ENCODE data around the gene PPP1CC.

- TF ChIP-seq CTCF (IDR thresholded peaks at IDR 0.05) (no peak), E2F4 (CRISPR knock-in tag; IDR thresholded peaks at IDR 0.05; ENCODE audit: borderline replicate concordance, low read depth) (no peak), FOXP1 (CRISPR knock-in tag; IDR thresholded peaks at IDR 0.05; ENCODE audit: borderline replicate concordance) (no peak), ZNF416 (CRISPR knock-in tag; IDR thresholded peaks at IDR 0.05) (no peak), SMAD3 (CRISPR knock-in tag; IDR thresholded peaks at IDR 0.05; ENCODE audit: borderline replicate concordance) (no peak), ZNF263 (CRISPR knock-in tag; IDR thresholded peaks at IDR 0.05; ENCODE audit: low read depth) (no peak), ZNF121 (CRISPR knock-in tag; IDR thresholded peaks at IDR 0.05) (no peak), MAX (CRISPR knock-in tag; IDR thresholded peaks at IDR 0.05) (no peak)
- TF ChIP-seq, protein P1, sequence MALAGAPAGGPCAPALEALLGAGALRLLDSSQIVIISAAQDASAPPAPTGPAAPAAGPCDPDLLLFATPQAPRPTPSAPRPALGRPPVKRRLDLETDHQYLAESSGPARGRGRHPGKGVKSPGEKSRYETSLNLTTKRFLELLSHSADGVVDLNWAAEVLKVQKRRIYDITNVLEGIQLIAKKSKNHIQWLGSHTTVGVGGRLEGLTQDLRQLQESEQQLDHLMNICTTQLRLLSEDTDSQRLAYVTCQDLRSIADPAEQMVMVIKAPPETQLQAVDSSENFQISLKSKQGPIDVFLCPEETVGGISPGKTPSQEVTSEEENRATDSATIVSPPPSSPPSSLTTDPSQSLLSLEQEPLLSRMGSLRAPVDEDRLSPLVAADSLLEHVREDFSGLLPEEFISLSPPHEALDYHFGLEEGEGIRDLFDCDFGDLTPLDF (CRISPR knock-in tag; IDR thresholded peaks at IDR 0.05), result no peak
- TF ChIP-seq, protein P2, sequence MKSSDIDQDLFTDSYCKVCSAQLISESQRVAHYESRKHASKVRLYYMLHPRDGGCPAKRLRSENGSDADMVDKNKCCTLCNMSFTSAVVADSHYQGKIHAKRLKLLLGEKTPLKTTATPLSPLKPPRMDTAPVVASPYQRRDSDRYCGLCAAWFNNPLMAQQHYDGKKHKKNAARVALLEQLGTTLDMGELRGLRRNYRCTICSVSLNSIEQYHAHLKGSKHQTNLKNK (CRISPR knock-in tag; IDR thresholded peaks at IDR 0.05), result no peak
- TF ChIP-seq, protein P3, sequence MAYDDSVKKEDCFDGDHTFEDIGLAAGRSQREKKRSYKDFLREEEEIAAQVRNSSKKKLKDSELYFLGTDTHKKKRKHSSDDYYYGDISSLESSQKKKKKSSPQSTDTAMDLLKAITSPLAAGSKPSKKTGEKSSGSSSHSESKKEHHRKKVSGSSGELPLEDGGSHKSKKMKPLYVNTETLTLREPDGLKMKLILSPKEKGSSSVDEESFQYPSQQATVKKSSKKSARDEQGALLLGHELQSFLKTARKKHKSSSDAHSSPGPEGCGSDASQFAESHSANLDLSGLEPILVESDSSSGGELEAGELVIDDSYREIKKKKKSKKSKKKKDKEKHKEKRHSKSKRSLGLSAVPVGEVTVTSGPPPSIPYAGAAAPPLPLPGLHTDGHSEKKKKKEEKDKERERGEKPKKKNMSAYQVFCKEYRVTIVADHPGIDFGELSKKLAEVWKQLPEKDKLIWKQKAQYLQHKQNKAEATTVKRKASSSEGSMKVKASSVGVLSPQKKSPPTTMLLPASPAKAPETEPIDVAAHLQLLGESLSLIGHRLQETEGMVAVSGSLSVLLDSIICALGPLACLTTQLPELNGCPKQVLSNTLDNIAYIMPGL (CRISPR knock-in tag; IDR thresholded peaks at IDR 0.05), result no peak
- TF ChIP-seq, protein P4, sequence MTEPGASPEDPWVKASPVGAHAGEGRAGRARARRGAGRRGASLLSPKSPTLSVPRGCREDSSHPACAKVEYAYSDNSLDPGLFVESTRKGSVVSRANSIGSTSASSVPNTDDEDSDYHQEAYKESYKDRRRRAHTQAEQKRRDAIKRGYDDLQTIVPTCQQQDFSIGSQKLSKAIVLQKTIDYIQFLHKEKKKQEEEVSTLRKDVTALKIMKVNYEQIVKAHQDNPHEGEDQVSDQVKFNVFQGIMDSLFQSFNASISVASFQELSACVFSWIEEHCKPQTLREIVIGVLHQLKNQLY (CRISPR knock-in tag; IDR thresholded peaks at IDR 0.05), result no peak
Observed at GRCh38 chr12:110744601-110745264, 2.0 kb upstream of the PPP1CC start.
